SK-N-MC (cell line): ENCODE data around the gene RAP1GAP.

Experiments
- EZH2 ChIP-seq: fragments of 200-600 bp; sonication (generic); IDR thresholded peaks from one replicate; pipeline ENCODE4 v1.6.1; 2017; ENCODE audit warnings: antibody characterized with exemption
- POLR2AphosphoS5 ChIP-seq: IDR thresholded peaks from 2 replicates; pipeline ENCODE4 v1.6.1; 2012; ENCODE audit warnings: mild to moderate bottlenecking, low read depth, low read length, borderline replicate concordance

DNA sequence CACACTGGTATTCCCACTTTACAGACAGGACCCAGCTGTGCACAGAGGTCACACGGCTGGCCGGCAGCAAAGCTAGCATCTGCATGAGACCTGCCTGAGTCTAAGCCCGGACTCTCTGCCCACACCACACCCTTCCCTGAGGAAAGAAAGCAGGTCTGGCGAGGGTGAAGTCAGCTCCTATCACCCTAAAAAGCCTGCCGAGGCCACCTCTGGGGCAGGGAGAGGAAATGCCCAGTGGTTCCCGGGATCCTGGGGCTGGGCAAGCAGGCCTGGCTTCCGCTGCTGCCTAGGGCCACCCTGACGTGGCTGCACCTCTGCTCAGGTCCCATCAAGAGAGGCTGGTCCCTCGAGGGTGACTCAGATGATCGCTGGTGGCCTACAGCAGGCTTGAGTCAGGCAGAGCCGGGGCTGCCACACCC, 42.2 kb downstream of the RAP1GAP start:
- TF ChIP-seq EZH2 (no peak), POLR2AphosphoS5 (no peak)
